Upper lobe of left lung (tissue), 4 donors: ENCODE results near the gene NKD2.

Experiments
- CTCF ChIP-seq, 6 experiments: fragments of 450-650 bp in 4 of 6; fragments of 200-600 bp in 2 of 6; sonication (generic) in 2 of 6; IDR thresholded peaks; one replicate each; pipeline ENCODE4 v1.5.1; 2016 to 2019; ENCODE audit warnings: antibody characterized with exemption in 6 of 6
- EP300 ChIP-seq, 4 donors: sonication (generic); formaldehyde crosslinking; IDR thresholded peaks; one replicate each; pipeline ENCODE4 v1.5.1; 2017; ENCODE audit warnings: antibody characterized with exemption in 4 of 4, control low read depth in 2 of 4
- POLR2A ChIP-seq, 4 donors: fragments of 450-650 bp; IDR thresholded peaks; one replicate each; pipeline ENCODE4 v1.5.1; 2016 to 2017; ENCODE audit warnings: antibody characterized with exemption in 4 of 4, mild to moderate bottlenecking in 2 of 4

- TF ChIP-seq CTCF (IDR thresholded peaks at IDR 0.05) (no peak), POLR2A (IDR thresholded peaks at IDR 0.05) (no peak), EP300 (IDR thresholded peaks at IDR 0.05) (no peak)
Measured at GRCh38 chr5:1035421-1036405, 27.1 kb downstream of the NKD2 start.
